ENCODE measurements around the gene HSD3B7.
"Not testable (repeated sequence)": the region's sequence is repeated elsewhere in the genome, so short reads cannot be mapped to it uniquely, and the experiment has no call there.

The HSD3B7 gene
- total RNA-seq, result 0 to 2.2 (median 1.2) reads per million in 9 experiments

DNA sequence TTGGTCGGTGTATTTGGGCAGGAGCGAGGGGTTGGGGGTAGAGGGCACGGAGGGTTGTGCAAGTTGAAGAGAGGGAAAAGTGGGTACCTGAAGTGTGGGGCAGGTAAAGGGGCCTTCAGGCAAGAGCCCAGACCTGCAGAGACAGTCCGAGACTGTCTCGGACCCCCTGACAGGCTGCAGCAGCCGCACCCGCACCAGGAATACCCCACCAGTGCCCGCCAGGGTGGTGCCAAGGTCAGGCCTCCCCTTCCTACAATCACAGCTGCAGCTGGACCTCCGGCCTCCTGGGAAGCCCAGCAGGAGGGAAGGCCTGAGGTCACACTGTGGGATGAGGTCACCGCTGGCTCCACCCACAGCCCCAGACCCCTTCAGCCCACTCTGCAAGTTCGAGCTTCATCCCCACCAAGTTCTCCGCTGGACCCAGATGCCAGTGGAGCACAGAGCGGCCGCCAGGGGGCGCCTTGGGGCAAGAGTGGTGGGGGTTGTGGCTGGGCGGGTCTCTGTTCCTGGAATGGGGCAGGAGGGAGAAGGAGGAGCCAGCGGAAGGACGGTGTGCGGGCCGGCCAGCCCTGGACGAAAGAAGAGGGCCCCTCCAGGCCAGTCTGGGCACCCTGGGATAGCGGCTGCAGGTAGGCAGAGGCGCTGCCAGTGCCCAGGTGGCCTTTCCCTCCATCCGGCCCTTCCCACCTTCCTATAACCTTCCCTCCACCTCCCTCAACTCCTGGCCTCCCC is at the start of gene HSD3B7:
HSD3B7 (plus strand) TSS at position 539 of the 732 bp plus-strand sequence. CDS start 452 bp downstream, outside the sequence.
- DNase-seq, result peak; percentile 77 to 82 (median 78)
- Mint-ChIP-seq H3K27me3 (no peaks in the 10 kb centered on the region), H3K4me1 (ENCODE audit: low read depth in 2 of 2) (peaks cover 2 to 5% of the 10 kb centered on the region in 2 donors), H3K27ac (no peak within 1 kb of the TSS), H3K36me3 (ENCODE audit: insufficient read depth) (peaks cover 14% of the 10 kb centered on the region), H3K4me3 (no peak within 1 kb of the TSS), H3K9me3 (no peaks in the 10 kb centered on the region)
- peak; percentile 81 for ATAC-seq (replicated peaks)

DNA sequence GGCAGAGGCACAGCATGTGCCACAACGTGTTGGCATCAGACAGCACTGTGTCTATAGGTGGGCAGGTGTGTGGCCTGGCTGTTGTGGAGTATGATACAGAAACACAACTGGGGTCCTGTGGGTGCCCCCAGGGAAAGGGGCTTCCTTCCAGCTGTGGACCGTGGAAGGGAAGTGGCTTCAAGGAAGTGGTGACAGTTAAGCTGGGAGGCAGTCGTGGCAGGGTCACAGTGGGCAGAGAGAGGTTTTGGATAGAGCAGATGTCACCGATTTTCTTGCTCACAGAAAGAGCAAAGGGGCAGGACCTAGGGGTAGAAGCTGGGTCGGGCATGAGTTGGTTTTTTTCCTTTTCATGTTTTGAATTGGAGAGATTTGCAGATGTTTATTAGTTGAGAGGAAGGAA is 47.3 kb upstream of the HSD3B7 start:
- Mint-ChIP-seq H3K27ac (peak overlapping the region; percentile 18 to 23), H3K4me3 (no peak overlapping the region), H3K4me1 (ENCODE audit: low read depth in 2 of 2) (peaks cover 21 to 26% of the 10 kb centered on the region in 2 donors), H3K36me3 (ENCODE audit: insufficient read depth) (peaks cover 11% of the 10 kb centered on the region), H3K9me3 (no peaks in the 10 kb centered on the region), H3K27me3 (no peaks in the 10 kb centered on the region)
- ATAC-seq (replicated peaks) (no peak), DNase-seq (no peak)

DNA sequence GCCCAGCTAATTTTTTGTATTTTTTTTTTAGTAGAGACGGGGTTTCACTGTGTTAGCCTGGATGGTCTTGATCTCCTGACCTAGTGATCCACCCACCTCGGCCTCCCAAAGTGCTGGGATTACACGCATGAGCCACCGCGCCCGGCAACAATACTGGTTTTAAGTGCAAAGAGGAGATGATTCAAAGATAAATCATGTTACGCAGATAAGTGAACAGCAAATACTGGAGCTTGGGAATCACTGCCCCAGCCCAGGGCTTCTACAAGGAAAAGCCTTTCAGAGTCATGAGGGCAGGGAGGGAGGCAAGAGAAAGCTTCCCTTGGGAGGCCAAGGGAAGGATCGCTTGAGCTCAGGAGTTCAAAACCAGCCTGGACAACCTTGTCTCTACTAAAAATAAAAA is 45.4 kb upstream of the HSD3B7 start:
- peaks cover 21 to 25% of the 10 kb centered on the region in 2 donors for H3K4me1 Mint-ChIP-seq (ENCODE audit: low read depth in 2 of 2)
- H3K4me3 Mint-ChIP-seq; H3K27me3 Mint-ChIP-seq; H3K36me3 Mint-ChIP-seq (ENCODE audit: insufficient read depth); ATAC-seq (replicated peaks); H3K27ac Mint-ChIP-seq; H3K9me3 Mint-ChIP-seq; DNase-seq: not testable (repeated sequence)

DNA sequence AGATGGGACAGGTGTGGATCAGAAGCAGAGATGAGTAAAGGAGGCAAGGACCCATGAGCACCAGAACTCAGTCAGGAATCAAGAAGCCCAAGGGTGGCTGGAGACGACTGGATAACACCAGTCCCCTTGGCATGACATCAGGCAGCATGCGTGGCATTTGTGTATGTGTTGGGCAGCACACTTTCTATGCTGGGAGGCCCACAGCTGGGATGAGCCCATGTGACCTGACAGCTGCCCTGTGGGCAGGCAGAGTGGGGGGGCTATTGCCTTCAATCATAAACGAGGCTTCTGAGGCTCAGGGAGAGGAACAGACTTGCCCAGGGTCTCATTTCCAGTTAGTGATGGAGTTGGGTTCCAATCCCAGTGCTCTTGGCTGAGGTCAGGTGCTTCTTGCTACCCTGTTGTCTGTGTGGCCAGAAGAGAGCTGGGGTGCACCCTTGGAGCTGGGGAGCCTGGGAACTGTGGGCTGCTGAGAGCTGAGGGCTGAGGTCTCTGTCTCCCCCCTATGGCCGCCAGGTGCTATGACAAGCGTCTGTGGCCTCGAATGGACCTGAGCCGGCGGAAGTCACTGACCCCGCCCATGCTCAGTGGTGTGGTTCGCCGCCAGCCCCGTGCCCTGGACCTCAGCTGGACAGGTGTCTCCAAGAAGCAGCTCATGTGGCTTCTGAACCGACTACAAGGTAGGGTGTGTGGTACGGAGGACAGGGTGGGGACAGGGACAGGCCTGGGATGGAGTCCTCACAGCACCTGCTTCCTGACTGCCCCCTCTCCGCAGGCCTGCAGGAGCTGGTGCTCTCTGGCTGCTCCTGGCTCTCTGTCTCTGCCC is 43.2 kb upstream of the HSD3B7 start:
- Mint-ChIP-seq H3K27me3 (no peaks in the 10 kb centered on the region), H3K36me3 (ENCODE audit: insufficient read depth) (peaks cover 4% of the 10 kb centered on the region), H3K4me1 (ENCODE audit: low read depth in 2 of 2) (peaks cover 15 to 17% of the 10 kb centered on the region in 2 donors), H3K4me3 (peak overlapping the region; percentile 54 to 55), H3K27ac (peak overlapping the region; percentile 52 to 84), H3K9me3 (no peaks in the 10 kb centered on the region)
- ATAC-seq (replicated peaks), result peak; percentile 98
- peak; percentile 57 to 64 (median 60) for DNase-seq

DNA sequence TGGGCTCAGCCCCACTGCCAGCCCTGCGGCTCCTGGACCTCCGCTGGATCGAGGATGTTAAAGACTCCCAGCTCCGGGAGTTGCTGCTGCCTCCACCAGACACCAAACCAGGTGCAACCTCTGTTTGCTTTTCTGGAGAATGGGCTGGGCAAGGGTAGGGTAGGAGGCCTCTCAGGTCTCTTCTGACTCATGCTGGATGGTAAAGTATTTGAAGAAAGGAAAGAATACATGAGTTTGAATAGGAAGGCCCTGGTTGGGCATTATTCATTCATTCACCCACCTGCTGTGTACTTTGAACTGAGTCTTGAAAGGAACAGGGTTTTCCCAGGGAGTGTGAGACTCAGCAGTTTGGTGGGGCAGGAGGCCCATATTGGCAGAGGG is 42.6 kb upstream of the HSD3B7 start:
- ATAC-seq (replicated peaks) (no peak), DNase-seq (no peak)
- H3K27me3 Mint-ChIP-seq, result no peaks in the 10 kb centered on the region
- H3K27ac Mint-ChIP-seq, result peak overlapping the region; percentile 52 to 84
- no peaks in the 10 kb centered on the region for H3K9me3 Mint-ChIP-seq
- H3K4me1 Mint-ChIP-seq (ENCODE audit: low read depth in 2 of 2), result peaks cover 13 to 17% of the 10 kb centered on the region in 2 donors
- peak overlapping the region; percentile 54 to 55 for H3K4me3 Mint-ChIP-seq
- peaks cover 4% of the 10 kb centered on the region for H3K36me3 Mint-ChIP-seq (ENCODE audit: insufficient read depth)

DNA sequence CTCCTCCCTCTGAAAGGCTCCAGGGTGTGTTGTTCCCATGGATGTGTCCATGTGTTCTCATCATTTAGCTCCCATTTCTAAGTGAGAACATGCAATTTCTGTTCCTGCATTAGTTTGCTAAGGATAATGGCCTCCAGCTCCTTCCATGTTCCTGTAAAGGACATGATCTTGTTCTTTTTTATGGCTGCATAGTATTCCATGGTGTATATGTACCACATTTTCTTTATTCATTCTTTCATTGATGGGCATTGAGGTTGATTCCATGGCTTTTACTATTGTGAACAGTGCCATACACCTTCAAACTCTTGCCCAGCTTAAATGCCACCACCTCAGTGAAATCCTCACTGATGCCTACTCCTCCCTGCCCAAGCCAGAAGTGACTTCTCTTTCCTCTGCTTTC is 40.7 kb upstream of the HSD3B7 start:
- ATAC-seq (replicated peaks) (no peak), DNase-seq (no peak)
- Mint-ChIP-seq H3K4me1 (ENCODE audit: low read depth in 2 of 2) (peaks cover 11 to 13% of the 10 kb centered on the region in 2 donors), H3K4me3 (no peak overlapping the region), H3K27me3 (no peaks in the 10 kb centered on the region), H3K9me3 (no peaks in the 10 kb centered on the region), H3K36me3 (ENCODE audit: insufficient read depth) (peaks cover 4% of the 10 kb centered on the region), H3K27ac (peak overlapping the region in 1 of 2 donors; percentile 76)

DNA sequence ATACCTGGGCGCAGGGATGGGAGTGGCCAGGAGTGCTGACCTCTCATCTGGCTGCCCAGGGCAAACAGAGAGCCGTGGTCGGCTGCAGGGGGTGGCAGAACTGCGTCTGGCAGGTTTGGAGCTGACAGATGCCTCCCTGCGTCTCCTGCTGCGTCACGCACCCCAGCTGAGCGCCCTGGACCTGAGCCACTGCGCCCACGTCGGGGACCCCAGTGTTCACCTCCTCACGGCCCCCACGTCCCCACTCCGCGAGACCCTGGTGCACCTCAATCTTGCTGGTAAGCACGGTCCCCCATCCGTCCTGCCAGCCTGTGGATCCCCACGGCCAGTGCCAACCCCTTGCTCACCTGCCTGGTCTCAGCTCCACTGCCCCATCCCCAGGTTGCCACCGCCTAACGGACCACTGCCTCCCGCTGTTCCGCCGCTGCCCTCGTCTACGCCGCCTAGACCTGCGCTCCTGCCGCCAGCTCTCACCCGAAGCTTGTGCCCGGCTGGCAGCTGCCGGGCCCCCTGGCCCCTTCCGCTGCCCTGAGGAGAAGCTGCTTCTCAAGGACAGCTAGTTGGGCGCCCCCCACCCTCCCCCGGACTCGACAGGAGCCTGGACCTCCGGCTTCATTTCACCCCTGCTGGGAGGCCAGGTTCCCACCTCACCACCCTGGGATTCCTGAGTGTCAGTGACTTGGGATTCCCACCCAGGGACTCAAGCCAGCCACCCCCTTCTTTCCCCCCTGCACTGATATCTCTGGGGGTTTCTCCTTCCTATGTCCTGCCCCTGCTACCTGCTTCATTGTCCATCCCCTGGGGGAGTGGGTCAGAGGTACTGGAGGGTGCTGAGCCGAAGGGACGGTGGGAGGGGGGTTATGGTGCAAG is 38.1 kb upstream of the HSD3B7 start:
- peak overlapping the region; percentile 4 to 22 for H3K27ac Mint-ChIP-seq
- no peaks in the 10 kb centered on the region for H3K27me3 Mint-ChIP-seq
- H3K36me3 Mint-ChIP-seq (ENCODE audit: insufficient read depth), result no peaks in the 10 kb centered on the region
- DNase-seq (no peak), ATAC-seq (replicated peaks) (no peak)
- H3K4me1 Mint-ChIP-seq (ENCODE audit: low read depth in 2 of 2), result peaks cover 19 to 21% of the 10 kb centered on the region in 2 donors
- peak overlapping the region in 1 of 2 donors; percentile 17 for H3K4me3 Mint-ChIP-seq
- H3K9me3 Mint-ChIP-seq, result no peaks in the 10 kb centered on the region

DNA sequence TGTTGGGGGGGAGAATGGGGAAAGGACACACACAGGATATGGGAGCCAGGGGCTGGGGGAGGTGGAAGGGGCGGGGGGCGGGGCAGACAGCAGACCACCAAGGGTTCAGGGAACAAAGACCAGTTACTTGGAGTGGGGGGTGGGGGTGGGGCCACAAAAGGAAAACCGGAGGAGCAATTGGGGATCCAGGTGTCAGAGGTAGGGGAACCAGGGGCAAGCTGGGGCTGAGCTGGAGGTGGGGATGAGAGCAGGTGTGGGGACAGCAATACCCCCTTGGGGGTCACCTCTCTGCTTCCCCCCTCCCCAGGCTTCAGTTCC is 37.5 kb upstream of the HSD3B7 start:
- Mint-ChIP-seq H3K4me3 (no peak overlapping the region), H3K27me3 (no peaks in the 10 kb centered on the region), H3K36me3 (ENCODE audit: insufficient read depth) (no peaks in the 10 kb centered on the region), H3K27ac (no peak overlapping the region), H3K4me1 (ENCODE audit: low read depth in 2 of 2) (peaks cover 13 to 15% of the 10 kb centered on the region in 2 donors), H3K9me3 (no peaks in the 10 kb centered on the region)
- no peak for ATAC-seq (replicated peaks)
- no peak for DNase-seq

DNA sequence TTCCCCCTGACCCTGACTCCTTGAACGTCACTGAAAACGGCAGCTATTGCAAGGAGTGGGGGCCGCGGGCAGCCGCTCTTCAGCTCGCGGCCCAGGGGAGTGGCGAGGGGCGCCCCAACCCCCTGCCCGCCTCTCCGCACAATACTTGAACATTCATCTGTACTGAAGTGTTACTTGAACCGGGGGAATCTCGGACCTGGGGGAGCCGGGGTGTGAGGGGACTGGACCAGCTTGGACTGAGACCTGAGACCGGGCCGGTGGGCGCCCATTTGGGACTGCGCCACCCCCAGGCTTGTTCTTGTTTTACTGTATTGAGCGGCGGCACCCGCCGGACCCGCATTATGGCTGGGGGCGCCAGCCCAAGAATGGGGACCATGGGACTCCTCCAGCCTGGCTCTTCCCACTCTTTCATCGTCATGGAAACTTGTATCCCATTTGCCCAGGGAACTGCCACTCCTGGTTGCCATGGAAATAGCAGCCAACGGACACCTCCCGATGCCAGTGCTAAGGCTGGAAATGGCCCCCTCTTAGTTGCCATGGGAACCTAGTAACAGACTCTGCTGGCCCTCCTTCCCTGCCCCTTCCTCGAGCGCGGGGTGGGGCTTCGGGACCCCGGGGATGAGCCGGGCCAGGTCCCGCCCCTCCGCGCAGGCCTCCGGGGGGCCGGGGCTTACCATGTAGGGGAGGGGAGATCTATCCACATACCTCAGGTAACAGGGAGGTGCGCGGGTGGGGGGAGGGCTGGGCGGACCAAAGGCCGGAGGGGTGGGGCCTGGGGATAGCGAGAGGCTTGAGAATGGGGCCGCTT is 36.9 kb upstream of the HSD3B7 start:
- ATAC-seq (replicated peaks), result no peak
- peak overlapping the region; percentile 91 to 93 for H3K4me3 Mint-ChIP-seq
- H3K9me3 Mint-ChIP-seq, result no peaks in the 10 kb centered on the region
- no peak for DNase-seq
- H3K36me3 Mint-ChIP-seq (ENCODE audit: insufficient read depth), result no peaks in the 10 kb centered on the region
- H3K4me1 Mint-ChIP-seq (ENCODE audit: low read depth in 2 of 2), result peaks cover 12% of the 10 kb centered on the region in 2 donors
- H3K27ac Mint-ChIP-seq, result peak overlapping the region in 1 of 2 donors; percentile 38
- no peaks in the 10 kb centered on the region for H3K27me3 Mint-ChIP-seq

DNA sequence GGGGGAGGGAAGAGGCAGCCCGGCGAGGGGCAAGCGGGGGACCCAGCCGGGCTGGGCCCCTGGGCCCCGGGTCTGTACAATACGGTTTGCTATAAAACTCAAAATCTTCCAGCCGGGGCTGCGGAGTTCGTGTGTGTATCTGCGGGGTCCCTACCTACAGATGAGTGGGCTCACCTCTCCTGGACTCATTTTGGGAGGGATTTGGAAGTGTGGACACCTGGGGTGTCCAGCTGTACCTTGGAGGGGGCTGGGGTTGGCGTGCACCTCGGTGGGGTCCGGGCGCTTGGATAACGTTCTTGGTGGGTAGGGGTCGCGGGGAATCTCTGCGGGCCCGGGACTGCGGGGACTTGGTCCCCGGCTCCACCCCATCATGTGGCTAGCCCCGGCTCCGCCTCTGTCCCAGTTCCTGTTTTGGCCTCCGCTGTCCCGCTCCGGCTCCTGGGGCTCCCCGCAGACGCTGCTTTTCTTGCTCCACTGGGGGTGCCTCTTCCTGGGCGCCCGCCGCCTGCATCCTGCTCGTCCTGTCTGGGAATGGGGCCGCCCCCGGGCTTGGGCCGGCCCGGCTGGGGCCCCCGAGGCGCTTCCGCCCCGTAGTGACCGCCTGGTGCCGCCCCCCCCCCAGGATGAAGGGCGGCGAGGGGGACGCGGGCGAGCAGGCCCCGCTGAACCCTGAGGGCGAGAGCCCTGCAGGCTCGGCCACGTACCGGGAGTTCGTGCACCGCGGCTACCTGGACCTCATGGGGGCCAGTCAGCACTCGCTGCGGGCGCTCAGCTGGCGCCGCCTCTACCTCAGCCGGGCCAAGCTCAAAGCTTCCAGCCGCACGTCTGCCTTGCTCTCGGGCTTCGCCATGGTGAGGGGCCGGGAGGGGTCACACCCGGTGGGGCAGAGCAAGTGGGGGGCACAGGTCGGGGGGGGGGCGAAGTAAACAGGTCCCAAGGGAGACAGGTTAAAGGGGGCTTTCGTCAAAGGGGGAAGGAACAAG is 36.0 kb upstream of the HSD3B7 start, which contains the start of gene ORAI3:
ORAI3 (plus strand) TSS at position 402 of the 983 bp plus-strand sequence; CDS start at position 624, 222 bp downstream.
- peak within 1 kb of the TSS; percentile 91 to 93 for H3K4me3 Mint-ChIP-seq
- ATAC-seq (replicated peaks), result peak; percentile 57
- no peaks in the 10 kb centered on the region for H3K36me3 Mint-ChIP-seq (ENCODE audit: insufficient read depth)
- DNase-seq, result peak in 1 of 3 experiments; percentile 26
- no peaks in the 10 kb centered on the region for H3K27me3 Mint-ChIP-seq
- no peaks in the 10 kb centered on the region for H3K9me3 Mint-ChIP-seq
- H3K4me1 Mint-ChIP-seq (ENCODE audit: low read depth in 2 of 2), result peaks cover 16 to 19% of the 10 kb centered on the region in 2 donors
- peak within 1 kb of the TSS; percentile 77 to 90 for H3K27ac Mint-ChIP-seq

DNA sequence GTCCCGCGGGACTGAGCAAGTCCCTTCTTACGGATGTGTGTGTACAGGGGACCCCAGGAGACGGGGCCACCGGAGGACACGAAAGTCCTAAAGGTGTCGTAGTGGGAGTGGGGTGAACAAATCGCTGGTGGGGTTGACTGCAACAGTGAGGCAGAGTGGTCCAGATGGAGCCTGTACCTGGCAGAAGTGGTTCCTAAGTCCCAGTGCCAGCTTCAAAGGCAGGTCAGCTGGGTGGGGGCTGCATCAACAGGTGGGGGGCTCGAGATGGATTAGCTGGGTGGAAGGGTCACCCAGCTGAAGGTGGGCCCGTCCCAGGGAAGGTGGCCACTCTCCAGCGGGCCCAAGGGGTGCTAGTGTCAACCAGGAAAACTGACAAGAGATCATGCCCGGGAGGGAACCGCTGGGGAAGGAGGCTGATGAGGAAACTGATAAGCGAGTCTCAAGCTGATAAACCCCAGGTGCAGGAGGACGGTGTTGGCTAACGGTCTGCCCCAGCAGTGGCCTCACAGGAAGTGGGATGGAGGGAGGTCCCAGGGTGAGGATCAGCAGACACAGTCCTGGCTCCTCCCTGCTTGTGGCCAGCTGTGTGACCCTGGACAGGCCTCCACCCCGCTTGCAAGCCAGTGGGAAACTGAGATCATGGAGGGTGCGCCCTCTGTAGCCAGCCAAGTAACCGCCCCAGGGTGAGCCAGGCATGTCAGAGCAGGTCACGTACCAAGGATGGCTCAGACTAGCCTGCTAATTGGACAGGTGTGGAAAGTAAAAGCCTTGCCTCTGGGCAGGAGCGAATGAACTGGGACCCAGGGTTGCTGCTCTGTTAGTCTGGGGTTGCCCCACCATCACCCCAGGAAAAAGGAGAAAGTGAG is 35.1 kb upstream of the HSD3B7 start:
- H3K27ac Mint-ChIP-seq, result peak overlapping the region; percentile 77 to 90
- no peak for DNase-seq

More for the DNA sequence above, 35.1 kb upstream of the HSD3B7 start:
- Mint-ChIP-seq H3K4me1 (ENCODE audit: low read depth in 2 of 2) (peaks cover 16 to 21% of the 10 kb centered on the region in 2 donors), H3K27me3 (no peaks in the 10 kb centered on the region), H3K4me3 (peak overlapping the region; percentile 91 to 93), H3K36me3 (ENCODE audit: insufficient read depth) (no peaks in the 10 kb centered on the region), H3K9me3 (no peaks in the 10 kb centered on the region)
- peak; percentile 30 for ATAC-seq (replicated peaks)

Measured in effector memory CD8-positive, alpha-beta T cell (primary cell).